HepG2 (cell line): ENCODE results near the gene BICRA. TPM values are rescaled to one million over a fixed set of nuclear protein-coding genes. Genes with fewer than 3 reads are reported as not detected.
A peak's percentile ranks its signal among the peaks of the same experiment; 100 is the strongest.

Experiments
- DDIT3 ChIP-seq: sonication (generic); formaldehyde crosslinking; IDR thresholded peaks from 2 replicates; pipeline ENCODE4 v1.4.0; 2020; ENCODE audit warnings: mild to moderate bottlenecking, missing genetic modification reagents
- FOXM1 ChIP-seq: sonication (generic); formaldehyde crosslinking; IDR thresholded peaks from 2 replicates; pipeline ENCODE4 v1.5.0; 2020; ENCODE audit warnings: missing genetic modification reagents
- HNF1B ChIP-seq: sonication (generic); formaldehyde crosslinking; IDR thresholded peaks from 2 replicates; pipeline ENCODE4 v1.5.1; 2020; ENCODE audit warnings: mild to moderate bottlenecking, moderate library complexity, missing genetic modification reagents
- HOXA9 ChIP-seq: sonication (generic); formaldehyde crosslinking; IDR thresholded peaks from 2 replicates; pipeline ENCODE4 v1.8.1; 2022; ENCODE audit warnings: missing genetic modification reagents, mild to moderate bottlenecking, moderate library complexity, borderline replicate concordance
- KDM5A ChIP-seq: fragments of 200-600 bp; sonication (generic); IDR thresholded peaks from 2 replicates; pipeline ENCODE4 v1.7.0; 2018; ENCODE audit warnings: antibody characterized with exemption, mild to moderate bottlenecking, low read length, borderline replicate concordance
- NFKBIZ ChIP-seq: IDR thresholded peaks from 2 replicates; pipeline ENCODE4 v1.6.1; 2018; ENCODE audit warnings: missing genetic modification reagents, missing compliant biosample characterization
- PBX2 ChIP-seq: IDR thresholded peaks from 2 replicates; pipeline ENCODE4 v1.6.1; 2016; ENCODE audit warnings: control low read depth
- REL ChIP-seq: sonication (generic); formaldehyde crosslinking; conservative IDR thresholded peaks from 2 replicates; pipeline ENCODE4 v1.8.0; 2022; ENCODE audit warnings: mild to moderate bottlenecking, missing genetic modification reagents, moderate library complexity
- RERE ChIP-seq: IDR thresholded peaks from 2 replicates; pipeline ENCODE4 v1.6.1; 2016; ENCODE audit warnings: low read depth, missing genetic modification reagents, missing compliant biosample characterization
- SALL2 ChIP-seq: sonication (generic); formaldehyde crosslinking; IDR thresholded peaks from 2 replicates; pipeline ENCODE4 v1.8.1; 2023; ENCODE audit warnings: mild to moderate bottlenecking, missing genetic modification reagents, inconsistent platforms
- ZIK1 ChIP-seq: sonication (generic); formaldehyde crosslinking; IDR thresholded peaks from 2 replicates; pipeline ENCODE4 v1.5.0; 2020; ENCODE audit warnings: mild to moderate bottlenecking, low read depth, missing genetic modification reagents, borderline replicate concordance
- ZNF160 ChIP-seq: sonication (generic); formaldehyde crosslinking; IDR thresholded peaks from 2 replicates; pipeline ENCODE4 v1.8.0; 2022; ENCODE audit warnings: mild to moderate bottlenecking, inconsistent platforms, missing genetic modification reagents
- ZNF496 ChIP-seq: sonication (generic); formaldehyde crosslinking; IDR thresholded peaks from 2 replicates; pipeline ENCODE4 v1.8.1; 2023; ENCODE audit warnings: mild to moderate bottlenecking, moderate library complexity, missing genetic modification reagents; ENCODE audit not compliant: insufficient replicate concordance
- ZNF501 ChIP-seq: sonication (generic); formaldehyde crosslinking; IDR thresholded peaks from 2 replicates; pipeline ENCODE4 v1.5.1; 2020; ENCODE audit warnings: mild to moderate bottlenecking, moderate library complexity, missing genetic modification reagents
- ZNF503 ChIP-seq: sonication (generic); formaldehyde crosslinking; IDR thresholded peaks from 2 replicates; pipeline ENCODE4 v1.4.0; 2020; ENCODE audit warnings: missing genetic modification reagents
- ZNF709 ChIP-seq: sonication (generic); formaldehyde crosslinking; IDR thresholded peaks from 2 replicates; pipeline ENCODE4 v1.5.0; 2020; ENCODE audit warnings: mild to moderate bottlenecking, missing genetic modification reagents
- ZNF746 ChIP-seq: sonication (generic); formaldehyde crosslinking; IDR thresholded peaks from 2 replicates; pipeline ENCODE4 v1.8.0; 2022; ENCODE audit warnings: mild to moderate bottlenecking, missing genetic modification reagents
- ZNF776 ChIP-seq: sonication (generic); formaldehyde crosslinking; IDR thresholded peaks from 2 replicates; pipeline ENCODE4 v1.4.0; 2020; ENCODE audit warnings: mild to moderate bottlenecking, missing genetic modification reagents
- polyA plus RNA-seq, 8 experiments: library from polyadenylated mRNA; depleted of rRNA in 3 of 8; stranded (reverse) in 7 of 8; unstranded in 1 of 8; fragments of >200 nt; fragmentation: Illumina TruSeq in 4 of 8; extraction: Trizol in 4 of 8; gene quantifications; 2 replicates each; pipeline versions ENCODE4 v1.2.1 to v1.2.3, GENCODE V29; 2011 to 2016; ENCODE audit warnings: low read depth in 4 of 8, missing spikeins in 1 of 8, mixed read lengths in 1 of 8; ENCODE audit not compliant: insufficient read depth in 1 of 8
- total RNA-seq, 5 experiments: library from RNA; depleted of rRNA; stranded (reverse); fragments of >200 nt; fragmentation: Illumina TruSeq; extraction: Trizol; gene quantifications; 2 replicates each; pipeline ENCODE4 v1.2.3, GENCODE V29; 2016; ENCODE audit warnings: low read depth in 1 of 5

BICRA gene
- total and polyA plus RNA-seq, 2 of the 13 experiments (the other 11 are each of a cell fraction or from before 2014, with no cell fraction given): 0.55 to 0.71 TPM

- TF ChIP-seq ZNF746 (CRISPR knock-in tag) (no peak), ZNF496 (CRISPR knock-in tag) (no peak), HNF1B (no peak), NFKBIZ (CRISPR knock-in tag) (no peak), HOXA9 (CRISPR knock-in tag) (no peak), ZNF501 (CRISPR knock-in tag) (no peak), DDIT3 (CRISPR knock-in tag) (no peak), PBX2 (CRISPR knock-in tag) (no peak), FOXM1 (no peak), REL (CRISPR knock-in tag) (no peak), ZNF160 (CRISPR knock-in tag) (peak; percentile 68; the same call in 1 of the 2 replicates), ZNF709 (CRISPR knock-in tag) (no peak), ZNF776 (CRISPR knock-in tag) (peak; percentile 43; the same call in 1 of the 2 replicates), SALL2 (CRISPR knock-in tag) (peak; percentile 74; the same call in 1 of the 2 replicates), RERE (CRISPR knock-in tag) (no peak), KDM5A (no peak; the same call in 1 of the 2 replicates), ZIK1 (CRISPR knock-in tag) (no peak), ZNF503 (CRISPR knock-in tag) (peak; percentile 38; the same call in 1 of the 2 replicates)
Observed at GRCh38 chr19:47609906-47610894, 1.3 kb downstream of the BICRA start (continued).
